IPS-18c (cell line): Measurements from ENCODE around the gene ANKRD50.

ENCODE experiments used
- H3K4me3 ChIP-seq: 2 replicates; pipeline ENCODE4 v1.7.0; 2013; ENCODE audit warnings: low read depth, mild to moderate bottlenecking, low read length, moderate library complexity; ENCODE audit not compliant: insufficient read depth
- H3K9me3 ChIP-seq: one replicate; pipeline ENCODE4 v1.6.1; 2013; ENCODE audit warnings: mild to moderate bottlenecking, low read length, moderate library complexity; ENCODE audit not compliant: control insufficient read depth, insufficient read depth

ANKRD50 gene

GRCh38 chr4:124650614-124651013, 61.9 kb downstream of the ANKRD50 start:
- H3K9me3 ChIP-seq = no peaks in the 10 kb centered on the region
- H3K4me3 ChIP-seq = no peak overlapping the region

- H3K9me3 ChIP-seq = no peaks in the 10 kb centered on the region
- H3K4me3 ChIP-seq = no peak overlapping the region
These were observed 64.9 kb downstream of the ANKRD50 start for GRCh38 chr4:124647599-124647998.

GRCh38 chr4:124644621-124645020, 67.9 kb downstream of the ANKRD50 start:
- Histone ChIP-seq H3K4me3 (no peak overlapping the region), H3K9me3 (no peaks in the 10 kb centered on the region)

DNA sequence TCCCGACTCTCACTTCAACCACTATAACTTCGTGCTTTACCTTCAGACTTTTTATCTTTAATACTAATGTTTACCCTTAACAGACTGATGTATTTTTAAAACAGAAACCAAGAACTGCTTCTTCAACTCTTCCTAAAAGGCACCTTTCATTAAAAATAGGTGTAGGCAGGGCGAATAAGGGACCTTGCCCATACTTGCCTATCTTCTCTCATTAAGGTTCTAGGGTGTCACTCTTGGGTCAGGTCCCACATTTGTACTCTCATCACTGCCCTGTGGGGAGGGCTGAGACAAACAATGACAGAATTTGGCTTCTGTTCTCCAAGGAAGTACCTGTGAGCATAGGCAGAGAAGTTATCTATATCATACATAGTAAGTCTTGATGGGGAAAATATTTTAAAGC, 69.7 kb downstream of the ANKRD50 start:
- Histone ChIP-seq H3K9me3 (no peaks in the 10 kb centered on the region), H3K4me3 (no peak overlapping the region)

DNA sequence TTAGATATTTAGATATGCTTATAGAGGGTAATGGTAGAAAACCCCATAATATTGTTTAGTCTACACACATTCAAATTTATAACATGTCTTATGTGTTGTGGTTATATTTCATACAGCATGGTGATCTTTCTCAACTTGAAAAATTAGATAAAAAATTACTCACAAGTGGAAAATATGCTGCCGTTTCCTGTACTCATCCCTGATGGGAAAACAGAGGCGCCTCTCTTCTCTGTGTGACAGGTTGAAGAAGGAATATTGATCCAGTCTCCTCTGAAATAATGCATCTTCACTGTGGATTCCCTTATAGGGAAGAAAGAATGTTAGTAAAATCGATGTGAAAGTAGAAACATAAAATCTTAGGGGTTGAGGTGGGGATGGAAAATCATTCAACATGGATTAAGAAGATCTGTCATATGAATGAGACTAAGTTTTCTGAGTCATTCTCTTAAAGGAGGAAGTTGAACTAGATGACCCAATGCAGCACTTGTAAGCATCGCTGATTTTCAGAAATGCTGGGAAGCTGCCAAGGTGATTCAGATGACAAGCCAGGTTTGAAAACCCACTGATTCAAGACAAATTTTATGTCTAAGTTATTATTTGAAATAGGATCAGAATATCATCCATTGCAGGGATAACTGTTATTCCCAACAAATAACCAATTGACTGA, 70.7 kb downstream of the ANKRD50 start:
- Histone ChIP-seq H3K9me3 (no peaks in the 10 kb centered on the region), H3K4me3 (no peak overlapping the region)

DNA sequence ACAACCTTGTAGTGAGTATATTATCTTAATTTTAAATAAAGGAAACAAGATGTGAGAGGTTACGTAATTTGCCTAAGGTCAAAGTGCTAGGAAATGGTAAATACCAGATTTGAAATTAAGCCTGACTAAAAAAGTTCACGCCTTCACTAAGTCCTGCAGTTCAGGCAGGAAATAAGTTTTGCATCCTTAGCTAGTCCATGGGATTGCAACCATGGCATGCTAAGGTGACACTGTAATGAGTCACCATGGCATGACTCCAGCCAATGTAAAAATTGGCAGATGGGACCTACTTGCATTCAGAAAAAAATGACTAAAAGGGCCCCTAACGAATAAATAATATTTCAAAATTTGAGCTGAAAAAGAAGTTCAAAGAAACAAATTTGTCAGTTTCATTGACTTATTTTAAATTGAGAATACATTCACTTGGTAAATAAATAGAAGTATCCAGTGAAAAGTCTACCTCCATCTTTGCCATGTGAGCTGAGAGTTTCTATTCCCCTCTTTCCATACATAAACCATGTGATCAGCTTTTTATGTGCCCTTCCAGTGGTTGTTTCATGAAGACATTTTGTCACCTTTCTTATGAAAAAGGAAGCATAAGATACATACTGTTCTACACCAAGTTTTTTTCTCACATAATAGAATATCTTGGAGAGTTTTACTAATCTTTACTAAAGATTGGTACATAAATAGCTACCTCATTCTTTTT, 72.4 kb downstream of the ANKRD50 start:
- no peak overlapping the region for H3K4me3 ChIP-seq
- H3K9me3 ChIP-seq = no peaks in the 10 kb centered on the region

- Histone ChIP-seq H3K4me3 (no peak overlapping the region), H3K9me3 (no peaks in the 10 kb centered on the region)
These were observed 75.2 kb downstream of the ANKRD50 start for GRCh38 chr4:124637321-124637720.

GRCh38 chr4:124636788-124637187, 75.7 kb downstream of the ANKRD50 start:
- no peak overlapping the region for H3K4me3 ChIP-seq
- no peaks in the 10 kb centered on the region for H3K9me3 ChIP-seq

GRCh38 chr4:124635331-124635730, 77.2 kb downstream of the ANKRD50 start:
- Histone ChIP-seq H3K9me3 (no peaks in the 10 kb centered on the region), H3K4me3 (no peak overlapping the region)

DNA sequence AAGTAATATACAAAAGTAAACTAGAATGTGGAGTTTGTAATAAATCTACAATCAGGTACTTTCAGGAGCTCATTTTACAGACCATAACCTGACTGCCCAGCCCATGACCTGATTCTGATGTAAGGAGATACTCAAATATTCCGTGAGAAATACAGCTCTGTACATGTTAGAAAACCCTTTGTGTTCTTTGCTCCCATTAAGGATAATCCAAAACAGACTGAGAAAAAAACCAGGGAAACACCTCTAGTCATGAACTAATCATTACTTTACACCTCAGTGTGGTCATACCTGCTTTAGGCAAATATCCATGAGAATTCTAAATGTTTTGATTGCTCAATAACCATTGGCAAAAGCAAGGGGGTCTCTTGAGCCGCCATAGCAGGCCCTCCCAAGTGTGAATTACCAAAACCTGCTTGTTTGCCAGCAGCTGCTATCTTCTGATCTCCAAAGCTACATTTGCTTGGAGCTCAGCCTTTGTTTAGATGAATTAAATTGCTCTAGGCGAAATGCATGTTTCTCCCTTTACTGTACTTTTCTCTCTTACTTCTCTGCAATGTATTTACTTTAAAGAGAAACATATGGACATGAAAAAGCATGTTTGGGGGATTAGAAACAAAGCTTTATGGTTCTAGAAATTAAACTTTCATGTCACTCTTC, 79.1 kb downstream of the ANKRD50 start:
- H3K4me3 ChIP-seq = no peak overlapping the region
- no peaks in the 10 kb centered on the region for H3K9me3 ChIP-seq

GRCh38 chr4:124632439-124632838, 80.1 kb downstream of the ANKRD50 start:
- no peak overlapping the region for H3K4me3 ChIP-seq

GRCh38 chr4:124631760-124632159, 80.8 kb downstream of the ANKRD50 start:
- no peak overlapping the region for H3K4me3 ChIP-seq

More at GRCh38 chr4:124632439-124632838, 80.1 kb downstream of the ANKRD50 start:
- no peaks in the 10 kb centered on the region for H3K9me3 ChIP-seq

DNA sequence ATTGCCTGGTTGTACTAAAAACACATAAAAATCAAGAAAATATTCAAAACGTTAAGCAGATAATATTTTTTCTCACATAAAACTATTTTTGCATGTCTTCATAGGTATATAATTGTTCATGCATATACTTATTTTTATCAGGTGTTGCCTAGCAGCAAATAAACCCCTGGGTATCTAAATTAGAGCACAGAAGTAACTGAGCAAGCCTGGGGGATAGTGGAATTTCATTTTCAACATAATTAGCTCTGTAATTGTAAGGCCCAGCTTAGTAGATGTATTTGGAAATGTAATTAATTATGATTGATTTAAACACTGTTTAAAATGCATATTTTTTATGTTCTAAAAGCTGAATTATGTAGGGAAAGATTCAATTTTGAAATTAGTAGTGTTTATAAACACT, 82.9 kb downstream of the ANKRD50 start:
- no peaks in the 10 kb centered on the region for H3K9me3 ChIP-seq
- no peak overlapping the region for H3K4me3 ChIP-seq

More at GRCh38 chr4:124631760-124632159, 80.8 kb downstream of the ANKRD50 start:
- H3K9me3 ChIP-seq = no peaks in the 10 kb centered on the region
